HEK293 (cell line): ENCODE measurements around the gene TNFRSF17.

Source experiments
- AEBP2 ChIP-seq: fragments of 450-650 bp; formaldehyde crosslinking; IDR thresholded peaks from 2 replicates; pipeline ENCODE4 v1.5.1; 2016; ENCODE audit warnings: missing biosample characterization, missing genetic modification characterization, borderline replicate concordance
- BCL11B ChIP-seq: fragments of 450-650 bp; formaldehyde crosslinking; IDR thresholded peaks from 2 replicates; pipeline ENCODE4 v1.5.1; 2016; ENCODE audit warnings: low read depth, missing biosample characterization, missing genetic modification characterization
- GFI1B ChIP-seq: fragments of 450-650 bp; formaldehyde crosslinking; IDR thresholded peaks from 2 replicates; pipeline ENCODE4 v1.5.1; 2016; ENCODE audit warnings: missing biosample characterization, missing genetic modification characterization
- GLI2 ChIP-seq: fragments of 450-650 bp; formaldehyde crosslinking; IDR thresholded peaks from 2 replicates; pipeline ENCODE4; 2017; ENCODE audit warnings: missing biosample characterization, missing genetic modification characterization, low read depth, borderline replicate concordance
- KLF8 ChIP-seq: fragments of 450-650 bp; formaldehyde crosslinking; IDR thresholded peaks from 2 replicates; pipeline ENCODE4 v1.5.1; 2016; ENCODE audit warnings: missing biosample characterization, missing genetic modification characterization
- KLF9 ChIP-seq: fragments of 450-650 bp; formaldehyde crosslinking; IDR thresholded peaks from 2 replicates; pipeline ENCODE4 v1.5.1; 2016; ENCODE audit warnings: missing biosample characterization, missing genetic modification characterization, low read depth
- OVOL3 ChIP-seq: fragments of 450-650 bp; formaldehyde crosslinking; IDR thresholded peaks from 2 replicates; pipeline ENCODE4 v1.5.1; 2016; ENCODE audit warnings: missing biosample characterization, missing genetic modification characterization
- PRDM10 ChIP-seq: fragments of 450-650 bp; formaldehyde crosslinking; IDR thresholded peaks from 2 replicates; pipeline ENCODE4 v1.5.1; 2016; ENCODE audit warnings: missing biosample characterization, missing genetic modification characterization
- TCF7L2 ChIP-seq: IDR thresholded peaks from 2 replicates; pipeline ENCODE4 v1.6.1; 2011; ENCODE audit warnings: low read depth, mild to moderate bottlenecking, inconsistent platforms, low read length, moderate library complexity, borderline replicate concordance
- YY2 ChIP-seq: fragments of 450-650 bp; formaldehyde crosslinking; IDR thresholded peaks from 2 replicates; pipeline ENCODE4 v1.5.1; 2016; ENCODE audit warnings: missing biosample characterization, missing genetic modification characterization
- ZBTB7A ChIP-seq: fragments of 450-650 bp; formaldehyde crosslinking; IDR thresholded peaks from 2 replicates; pipeline ENCODE4 v1.5.1; 2016; ENCODE audit warnings: low read depth, missing biosample characterization, missing genetic modification characterization
- ZBTB8A ChIP-seq: fragments of 450-650 bp; formaldehyde crosslinking; IDR thresholded peaks from 2 replicates; pipeline ENCODE4 v1.5.1; 2016; ENCODE audit warnings: missing biosample characterization, missing genetic modification characterization
- ZNF10 ChIP-seq: fragments of 450-650 bp; formaldehyde crosslinking; IDR thresholded peaks from 2 replicates; pipeline ENCODE4 v1.5.1; 2017; ENCODE audit warnings: missing biosample characterization, missing genetic modification characterization
- ZNF114 ChIP-seq: fragments of 450-650 bp; formaldehyde crosslinking; IDR thresholded peaks from 2 replicates; pipeline ENCODE4 v1.5.0; 2017; ENCODE audit warnings: missing biosample characterization, missing genetic modification characterization
- ZNF146 ChIP-seq: fragments of 450-650 bp; formaldehyde crosslinking; IDR thresholded peaks from 2 replicates; pipeline ENCODE4 v1.5.1; 2016; ENCODE audit warnings: missing biosample characterization, missing genetic modification characterization
- ZNF174 ChIP-seq: fragments of 450-650 bp; formaldehyde crosslinking; IDR thresholded peaks from 2 replicates; pipeline ENCODE4 v1.5.0; 2017; ENCODE audit warnings: missing biosample characterization, mild to moderate bottlenecking, missing genetic modification characterization
- ZNF211 ChIP-seq: fragments of 450-650 bp; formaldehyde crosslinking; IDR thresholded peaks from 2 replicates; pipeline ENCODE4 v1.5.1; 2016; ENCODE audit warnings: low read depth, missing biosample characterization, missing genetic modification characterization
- ZNF223 ChIP-seq: fragments of 450-650 bp; formaldehyde crosslinking; IDR thresholded peaks from 2 replicates; pipeline ENCODE4 v1.5.1; 2016; ENCODE audit warnings: missing biosample characterization, missing genetic modification characterization
- ZNF341 ChIP-seq: fragments of 450-650 bp; formaldehyde crosslinking; IDR thresholded peaks from 2 replicates; pipeline ENCODE4; 2016; ENCODE audit warnings: low read depth, missing biosample characterization, missing genetic modification characterization
- ZNF394 ChIP-seq: fragments of 450-650 bp; formaldehyde crosslinking; IDR thresholded peaks from 2 replicates; pipeline ENCODE4 v1.5.1; 2016; ENCODE audit warnings: missing biosample characterization, missing genetic modification characterization, mild to moderate bottlenecking, moderate library complexity, borderline replicate concordance
- ZNF398 ChIP-seq: fragments of 450-650 bp; formaldehyde crosslinking; IDR thresholded peaks from 2 replicates; pipeline ENCODE4 v1.5.1; 2017; ENCODE audit warnings: missing biosample characterization, missing genetic modification characterization
- ZNF48 ChIP-seq: fragments of 450-650 bp; formaldehyde crosslinking; IDR thresholded peaks from 2 replicates; pipeline ENCODE4 v1.5.1; 2016; ENCODE audit warnings: missing biosample characterization, missing genetic modification characterization
- ZNF510 ChIP-seq: fragments of 450-650 bp; formaldehyde crosslinking; IDR thresholded peaks from 2 replicates; pipeline ENCODE4 v1.5.1; 2018; ENCODE audit warnings: mild to moderate bottlenecking, missing genetic modification characterization, missing biosample characterization; ENCODE audit not compliant: insufficient replicate concordance
- ZNF514 ChIP-seq: fragments of 450-650 bp; formaldehyde crosslinking; IDR thresholded peaks from 2 replicates; pipeline ENCODE4 v1.5.1; 2016; ENCODE audit warnings: missing biosample characterization, missing genetic modification characterization
- ZNF571 ChIP-seq: fragments of 450-650 bp; formaldehyde crosslinking; IDR thresholded peaks from 2 replicates; pipeline ENCODE4 v1.5.0; 2017; ENCODE audit warnings: missing biosample characterization, missing genetic modification characterization
- ZNF621 ChIP-seq: fragments of 450-650 bp; formaldehyde crosslinking; IDR thresholded peaks from 2 replicates; pipeline ENCODE4 v1.5.1; 2017; ENCODE audit warnings: missing biosample characterization, missing genetic modification characterization
- ZNF626 ChIP-seq: fragments of 450-650 bp; sonication (Bioruptor Pico); formaldehyde crosslinking; IDR thresholded peaks from 2 replicates; pipeline ENCODE4 v1.5.1; 2018; ENCODE audit warnings: missing biosample characterization, missing genetic modification characterization, inconsistent platforms
- ZNF639 ChIP-seq: fragments of 450-650 bp; formaldehyde crosslinking; IDR thresholded peaks from 2 replicates; pipeline ENCODE4 v1.5.1; 2016; ENCODE audit warnings: missing biosample characterization, missing genetic modification characterization
- ZNF658 ChIP-seq: fragments of 450-650 bp; formaldehyde crosslinking; IDR thresholded peaks from 2 replicates; pipeline ENCODE4; 2016; ENCODE audit warnings: missing biosample characterization, missing genetic modification characterization
- ZNF670 ChIP-seq: fragments of 450-650 bp; formaldehyde crosslinking; IDR thresholded peaks from 2 replicates; pipeline ENCODE4 v1.5.1; 2016; ENCODE audit warnings: missing biosample characterization, missing genetic modification characterization, low read depth
- ZNF677 ChIP-seq: fragments of 450-650 bp; IDR thresholded peaks from 2 replicates; pipeline ENCODE4 v1.5.0; 2018; ENCODE audit warnings: missing biosample characterization, mild to moderate bottlenecking, missing genetic modification characterization, moderate library complexity
- ZNF707 ChIP-seq: fragments of 450-650 bp; formaldehyde crosslinking; IDR thresholded peaks from 2 replicates; pipeline ENCODE4 v1.5.1; 2016; ENCODE audit warnings: missing biosample characterization, missing genetic modification characterization
- ZNF777 ChIP-seq: fragments of 450-650 bp; formaldehyde crosslinking; IDR thresholded peaks from 2 replicates; pipeline ENCODE4 v1.5.1; 2017; ENCODE audit warnings: missing biosample characterization, missing genetic modification characterization, borderline replicate concordance

Gene TNFRSF17

GRCh38 chr16:11915644-11916523 is 49.1 kb upstream of the TNFRSF17 start, which contains the start of gene GSPT1 (continued):
- TF ChIP-seq ZBTB8A (tag by site-specific recombination) (peak; percentile 61), ZNF174 (tag by site-specific recombination) (no peak), TCF7L2 (no peak), BCL11B (peak; percentile 92), GFI1B (no peak), YY2 (peak; percentile 73), PRDM10 (tag by site-specific recombination) (peak; percentile 98), ZNF621 (tag by site-specific recombination) (no peak), ZNF114 (tag by site-specific recombination) (no peak), OVOL3 (peak; percentile 61; the same call in 1 of the 2 replicates), ZNF510 (tag by site-specific recombination) (no peak), ZNF48 (no peak), ZNF223 (tag by site-specific recombination) (no peak), ZNF211 (tag by site-specific recombination) (no peak), ZNF626 (no peak), GLI2 (no peak), ZBTB7A (tag by site-specific recombination) (peak; percentile 96), ZNF514 (tag by site-specific recombination) (no peak), ZNF777 (tag by site-specific recombination) (no peak), ZNF571 (tag by site-specific recombination) (no peak), KLF8 (tag by site-specific recombination) (peak; percentile 100), ZNF394 (tag by site-specific recombination) (peak; percentile 73; the same call in 1 of the 2 replicates), ZNF658 (no peak), ZNF10 (tag by site-specific recombination) (no peak), ZNF670 (no peak), ZNF398 (peak; percentile 91), ZNF677 (tag by site-specific recombination) (0 out of 2 replicates have a peak, but pooled peaks have one; percentile 8), ZNF639 (tag by site-specific recombination) (peak; percentile 95), ZNF341 (tag by site-specific recombination) (peak; percentile 87), ZNF146 (tag by site-specific recombination) (no peak; the same call in 1 of the 2 replicates), AEBP2 (tag by site-specific recombination) (no peak), ZNF707 (tag by site-specific recombination) (no peak), KLF9 (tag by site-specific recombination) (peak; percentile 93)
